ENCODE data around the gene SLC5A8.

The SLC5A8 gene

GRCh38 chr12:101209319-101210302 lies at the start of gene SLC5A8:
SLC5A8 (minus strand) TSS chr12:101210238; CDS start chr12:101209848, 390 bp downstream.
- DNase-seq (ENCODE audit: low spot score), result no peak

- DNase-seq (ENCODE audit: low spot score), result no peak
Observed at GRCh38 chr12:101257357-101257756, 47.3 kb upstream of the SLC5A8 start.

- DNase-seq (ENCODE audit: low spot score), result no peak
Observed at GRCh38 chr12:101256266-101256665, 46.2 kb upstream of the SLC5A8 start.

GRCh38 chr12:101243616-101244015 lies 33.6 kb upstream of the SLC5A8 start:
- DNase-seq (ENCODE audit: low spot score), result no peak

- DNase-seq (ENCODE audit: low spot score), result no peak
Observed at GRCh38 chr12:101243074-101243473, 33.0 kb upstream of the SLC5A8 start.

- DNase-seq (ENCODE audit: low spot score), result no peak
Observed at GRCh38 chr12:101238800-101239329, 28.8 kb upstream of the SLC5A8 start.

GRCh38 chr12:101238306-101238705 lies 28.3 kb upstream of the SLC5A8 start:
- DNase-seq (ENCODE audit: low spot score), result no peak

GRCh38 chr12:101235686-101236085 lies 25.6 kb upstream of the SLC5A8 start:
- no peak for DNase-seq (ENCODE audit: low spot score)

- no peak for DNase-seq (ENCODE audit: low spot score)
Observed at GRCh38 chr12:101231636-101232035, 21.6 kb upstream of the SLC5A8 start.

GRCh38 chr12:101230547-101230946 lies 20.5 kb upstream of the SLC5A8 start:
- no peak for DNase-seq (ENCODE audit: low spot score)

- no peak for DNase-seq (ENCODE audit: low spot score)
Observed at GRCh38 chr12:101229841-101230241, 19.8 kb upstream of the SLC5A8 start.

- no peak for DNase-seq (ENCODE audit: low spot score)
Observed at GRCh38 chr12:101221301-101221700, 11.3 kb upstream of the SLC5A8 start.

- DNase-seq (ENCODE audit: low spot score), result no peak
Observed at GRCh38 chr12:101216810-101217209, 6.8 kb upstream of the SLC5A8 start.

- DNase-seq (ENCODE audit: low spot score), result no peak
Observed at GRCh38 chr12:101207086-101207780, 2.8 kb downstream of the SLC5A8 start.

GRCh38 chr12:101204602-101205304 lies 5.3 kb downstream of the SLC5A8 start:
- no peak for DNase-seq (ENCODE audit: low spot score)

GRCh38 chr12:101200824-101201223 lies 9.2 kb downstream of the SLC5A8 start:
- no peak for DNase-seq (ENCODE audit: low spot score)

GRCh38 chr12:101200145-101200544 lies 9.9 kb downstream of the SLC5A8 start:
- DNase-seq (ENCODE audit: low spot score), result no peak

- no peak for DNase-seq (ENCODE audit: low spot score)
Observed at GRCh38 chr12:101186291-101186690, 23.7 kb downstream of the SLC5A8 start.

GRCh38 chr12:101181776-101182175 lies 28.3 kb downstream of the SLC5A8 start:
- no peak for DNase-seq (ENCODE audit: low spot score)

- no peak for DNase-seq (ENCODE audit: low spot score)
Observed at GRCh38 chr12:101174541-101174940, 35.5 kb downstream of the SLC5A8 start.

GRCh38 chr12:101173197-101173749 lies 36.8 kb downstream of the SLC5A8 start:
- DNase-seq (ENCODE audit: low spot score), result no peak

- DNase-seq (ENCODE audit: low spot score), result no peak
Observed at GRCh38 chr12:101172316-101172715, 37.7 kb downstream of the SLC5A8 start.

Measured in hepatic stellate cell (primary cell).